ENCODE data around the gene RBAK.
"Not testable (repeated sequence)": the region's sequence is repeated elsewhere in the genome, so short reads cannot be mapped to it uniquely, and the experiment has no call there.

The RBAK gene

GRCh38 chr7:5017626-5018025 is 28.0 kb upstream of the RBAK start:
- not testable (repeated sequence) for H3K4me1 ChIP-seq (ENCODE audit: control insufficient read depth, insufficient read depth, low read length, poor library complexity, severe bottlenecking); H3K27ac ChIP-seq (ENCODE audit: insufficient read depth, low read length, poor library complexity, severe bottlenecking); H3K4me3 ChIP-seq (ENCODE audit: insufficient read depth, low read depth, low read length, poor library complexity, severe bottlenecking); H3K36me3 ChIP-seq (ENCODE audit: control insufficient read depth, insufficient read depth, low read length); H3K9me3 ChIP-seq (ENCODE audit: control insufficient read depth, low read length); DNase-seq; H3K27me3 ChIP-seq (replicated peaks; ENCODE audit: control insufficient read depth, insufficient read depth, low read length, poor library complexity, severe bottlenecking)

DNA sequence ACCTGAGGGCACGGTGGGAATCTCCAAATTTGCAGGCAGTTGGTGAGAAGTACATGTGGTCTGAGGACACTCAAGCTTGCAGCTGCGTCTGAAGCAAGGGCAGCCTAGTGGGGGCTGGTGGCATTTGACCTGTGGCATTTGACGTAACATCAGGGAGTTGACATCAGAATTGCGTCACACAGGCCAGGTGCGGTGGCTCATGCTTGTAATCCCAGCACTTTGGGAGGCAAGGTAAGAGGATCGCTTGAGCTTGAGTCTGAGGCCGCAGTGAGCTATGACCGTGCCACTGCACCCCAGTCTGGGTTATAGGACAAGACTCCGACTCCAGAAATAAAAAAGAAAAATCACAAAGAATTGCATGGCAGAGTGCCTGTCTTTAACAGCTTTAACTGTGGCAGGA is 25.6 kb upstream of the RBAK start:
- DNase-seq: no peak
- no peak overlapping the region for H3K27ac ChIP-seq (ENCODE audit: insufficient read depth, low read length, poor library complexity, severe bottlenecking)
- no peaks in the 10 kb centered on the region for H3K9me3 ChIP-seq (ENCODE audit: control insufficient read depth, low read length)
- no peaks in the 10 kb centered on the region for H3K27me3 ChIP-seq (replicated peaks; ENCODE audit: control insufficient read depth, insufficient read depth, low read length, poor library complexity, severe bottlenecking)
- H3K36me3 ChIP-seq (ENCODE audit: control insufficient read depth, insufficient read depth, low read length): no peaks in the 10 kb centered on the region
- no peaks in the 10 kb centered on the region for H3K4me1 ChIP-seq (ENCODE audit: control insufficient read depth, insufficient read depth, low read length, poor library complexity, severe bottlenecking)
- no peak overlapping the region for H3K4me3 ChIP-seq (ENCODE audit: insufficient read depth, low read depth, low read length, poor library complexity, severe bottlenecking)

DNA sequence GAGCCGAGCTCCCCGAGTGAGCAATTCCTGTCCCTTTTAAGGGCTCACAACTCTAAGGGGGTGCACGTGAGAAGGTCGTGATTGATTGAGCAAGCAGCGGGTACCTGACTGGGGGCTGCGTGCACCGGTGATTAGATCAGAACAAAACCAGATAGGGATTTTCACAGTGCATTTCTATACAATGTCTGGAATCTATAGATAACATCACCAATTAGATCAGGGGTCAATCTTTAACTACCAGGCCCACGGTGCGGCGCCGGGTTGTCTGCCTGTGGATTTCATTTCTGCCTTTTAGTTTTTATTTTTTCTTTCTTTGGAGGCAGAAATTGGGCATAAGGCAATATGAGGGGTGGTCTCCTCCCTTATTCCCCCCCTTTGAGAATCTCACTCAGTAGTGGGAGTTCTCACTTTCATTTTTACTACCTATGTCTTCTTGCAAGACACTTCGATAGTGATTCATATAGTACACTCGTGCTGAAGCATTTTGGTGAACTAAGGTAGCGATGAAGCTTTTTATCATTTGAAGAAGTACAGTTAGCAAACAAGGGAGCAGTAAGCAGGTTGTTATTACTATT is 24.6 kb upstream of the RBAK start:
- not testable (repeated sequence) for H3K9me3 ChIP-seq (ENCODE audit: control insufficient read depth, low read length); H3K4me3 ChIP-seq (ENCODE audit: insufficient read depth, low read depth, low read length, poor library complexity, severe bottlenecking); DNase-seq

GRCh38 chr7:5023626-5024025 is 22.0 kb upstream of the RBAK start:
- H3K27me3 ChIP-seq (replicated peaks; ENCODE audit: control insufficient read depth, insufficient read depth, low read length, poor library complexity, severe bottlenecking); H3K4me1 ChIP-seq (ENCODE audit: control insufficient read depth, insufficient read depth, low read length, poor library complexity, severe bottlenecking); H3K4me3 ChIP-seq (ENCODE audit: insufficient read depth, low read depth, low read length, poor library complexity, severe bottlenecking); DNase-seq; H3K36me3 ChIP-seq (ENCODE audit: control insufficient read depth, insufficient read depth, low read length); H3K9me3 ChIP-seq (ENCODE audit: control insufficient read depth, low read length); H3K27ac ChIP-seq (ENCODE audit: insufficient read depth, low read length, poor library complexity, severe bottlenecking): not testable (repeated sequence)

More for the DNA sequence above, 24.6 kb upstream of the RBAK start:
- not testable (repeated sequence) for H3K27me3 ChIP-seq (replicated peaks; ENCODE audit: control insufficient read depth, insufficient read depth, low read length, poor library complexity, severe bottlenecking); H3K36me3 ChIP-seq (ENCODE audit: control insufficient read depth, insufficient read depth, low read length); H3K27ac ChIP-seq (ENCODE audit: insufficient read depth, low read length, poor library complexity, severe bottlenecking); H3K4me1 ChIP-seq (ENCODE audit: control insufficient read depth, insufficient read depth, low read length, poor library complexity, severe bottlenecking)

DNA sequence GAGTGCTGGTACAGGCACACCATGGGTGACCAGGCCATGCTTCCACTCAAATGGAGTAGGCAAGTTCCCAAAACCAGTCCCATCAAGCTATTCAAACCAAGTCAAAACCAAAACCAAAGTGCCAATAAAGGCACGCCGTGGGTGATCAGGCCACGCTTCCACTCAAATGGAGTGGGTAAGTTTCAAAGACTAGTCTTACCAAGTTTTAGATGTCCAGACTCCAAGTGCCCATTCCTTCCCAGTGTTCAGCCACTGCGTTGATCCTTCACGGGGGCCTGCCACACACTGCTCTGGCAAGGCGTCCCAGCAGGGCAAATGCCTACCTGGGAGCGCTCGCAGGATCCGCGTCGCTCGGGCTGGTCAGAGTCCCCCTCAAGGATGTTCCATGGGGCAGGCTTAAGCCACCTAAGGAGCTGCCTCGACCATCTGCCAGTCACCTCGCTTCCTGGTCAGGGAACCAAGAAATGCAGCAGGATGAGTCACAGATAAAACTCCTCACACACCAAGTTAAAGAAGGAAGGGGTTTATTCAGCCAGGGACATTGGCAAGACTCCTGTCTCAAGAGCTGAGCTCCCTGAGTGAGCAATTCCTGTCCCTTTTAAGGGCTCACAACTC is 17.8 kb upstream of the RBAK start:
- H3K27ac ChIP-seq (ENCODE audit: insufficient read depth, low read length, poor library complexity, severe bottlenecking); H3K4me1 ChIP-seq (ENCODE audit: control insufficient read depth, insufficient read depth, low read length, poor library complexity, severe bottlenecking); H3K9me3 ChIP-seq (ENCODE audit: control insufficient read depth, low read length); H3K4me3 ChIP-seq (ENCODE audit: insufficient read depth, low read depth, low read length, poor library complexity, severe bottlenecking); DNase-seq; H3K36me3 ChIP-seq (ENCODE audit: control insufficient read depth, insufficient read depth, low read length); H3K27me3 ChIP-seq (replicated peaks; ENCODE audit: control insufficient read depth, insufficient read depth, low read length, poor library complexity, severe bottlenecking): not testable (repeated sequence)

- H3K27ac ChIP-seq (ENCODE audit: insufficient read depth, low read length, poor library complexity, severe bottlenecking); H3K9me3 ChIP-seq (ENCODE audit: control insufficient read depth, low read length); H3K27me3 ChIP-seq (replicated peaks; ENCODE audit: control insufficient read depth, insufficient read depth, low read length, poor library complexity, severe bottlenecking); H3K4me1 ChIP-seq (ENCODE audit: control insufficient read depth, insufficient read depth, low read length, poor library complexity, severe bottlenecking); H3K36me3 ChIP-seq (ENCODE audit: control insufficient read depth, insufficient read depth, low read length); H3K4me3 ChIP-seq (ENCODE audit: insufficient read depth, low read depth, low read length, poor library complexity, severe bottlenecking); DNase-seq: not testable (repeated sequence)
Observed at GRCh38 chr7:5033186-5033585, 12.5 kb upstream of the RBAK start.

DNA sequence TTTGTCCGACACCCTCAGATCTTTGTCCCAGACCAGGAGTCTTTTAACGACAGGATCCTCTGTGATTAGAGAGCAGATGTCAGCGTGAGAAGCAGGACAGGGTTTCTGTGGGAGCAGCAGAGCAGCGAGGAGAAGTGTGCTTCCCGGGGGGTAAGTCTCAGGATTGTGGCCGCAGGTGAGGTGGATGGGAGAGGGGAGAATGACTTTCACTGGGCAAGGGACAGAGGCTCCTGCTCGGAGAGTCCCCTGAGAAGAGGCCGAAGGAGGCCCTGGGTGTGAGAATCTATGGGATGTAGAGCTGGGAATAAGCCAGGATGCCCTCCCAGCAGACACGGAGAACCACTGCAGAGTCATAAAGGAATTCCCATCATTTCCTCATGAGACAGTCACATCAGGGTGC is 10.4 kb upstream of the RBAK start:
- no peak overlapping the region for H3K4me3 ChIP-seq (ENCODE audit: insufficient read depth, low read depth, low read length, poor library complexity, severe bottlenecking)

DNA sequence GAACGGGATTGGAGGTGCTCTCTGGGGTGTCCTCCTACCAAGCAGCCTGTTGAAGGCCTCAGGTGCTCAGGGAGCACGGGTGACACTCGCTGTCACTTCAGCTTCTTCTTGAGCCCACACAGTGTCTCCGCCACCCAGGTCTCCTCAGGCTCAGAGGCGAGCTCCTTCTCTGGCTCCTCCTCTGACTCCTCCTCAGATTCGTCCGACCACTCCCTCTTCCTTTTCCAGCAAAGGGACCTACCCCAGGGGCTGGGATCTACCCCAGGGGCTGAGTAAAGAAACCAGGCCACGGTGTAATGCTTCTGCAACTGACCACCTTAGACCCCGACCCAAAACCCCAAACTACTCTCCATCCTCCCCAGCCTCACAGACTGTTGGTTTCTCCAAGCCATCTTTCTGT is 9.2 kb upstream of the RBAK start:
- H3K9me3 ChIP-seq (ENCODE audit: control insufficient read depth, low read length): no peaks in the 10 kb centered on the region
- no peaks in the 10 kb centered on the region for H3K27me3 ChIP-seq (replicated peaks; ENCODE audit: control insufficient read depth, insufficient read depth, low read length, poor library complexity, severe bottlenecking)
- no peaks in the 10 kb centered on the region for H3K4me1 ChIP-seq (ENCODE audit: control insufficient read depth, insufficient read depth, low read length, poor library complexity, severe bottlenecking)
- no peaks in the 10 kb centered on the region for H3K36me3 ChIP-seq (ENCODE audit: control insufficient read depth, insufficient read depth, low read length)
- no peak for DNase-seq
- no peak overlapping the region for H3K4me3 ChIP-seq (ENCODE audit: insufficient read depth, low read depth, low read length, poor library complexity, severe bottlenecking)
- H3K27ac ChIP-seq (ENCODE audit: insufficient read depth, low read length, poor library complexity, severe bottlenecking): no peak overlapping the region

More for the DNA sequence above, 10.4 kb upstream of the RBAK start:
- DNase-seq: no peak
- Histone ChIP-seq H3K36me3 (ENCODE audit: control insufficient read depth, insufficient read depth, low read length) (no peaks in the 10 kb centered on the region), H3K4me1 (ENCODE audit: control insufficient read depth, insufficient read depth, low read length, poor library complexity, severe bottlenecking) (no peaks in the 10 kb centered on the region), H3K9me3 (ENCODE audit: control insufficient read depth, low read length) (no peaks in the 10 kb centered on the region), H3K27me3 (replicated peaks; ENCODE audit: control insufficient read depth, insufficient read depth, low read length, poor library complexity, severe bottlenecking) (no peaks in the 10 kb centered on the region), H3K27ac (ENCODE audit: insufficient read depth, low read length, poor library complexity, severe bottlenecking) (no peak overlapping the region)

DNA sequence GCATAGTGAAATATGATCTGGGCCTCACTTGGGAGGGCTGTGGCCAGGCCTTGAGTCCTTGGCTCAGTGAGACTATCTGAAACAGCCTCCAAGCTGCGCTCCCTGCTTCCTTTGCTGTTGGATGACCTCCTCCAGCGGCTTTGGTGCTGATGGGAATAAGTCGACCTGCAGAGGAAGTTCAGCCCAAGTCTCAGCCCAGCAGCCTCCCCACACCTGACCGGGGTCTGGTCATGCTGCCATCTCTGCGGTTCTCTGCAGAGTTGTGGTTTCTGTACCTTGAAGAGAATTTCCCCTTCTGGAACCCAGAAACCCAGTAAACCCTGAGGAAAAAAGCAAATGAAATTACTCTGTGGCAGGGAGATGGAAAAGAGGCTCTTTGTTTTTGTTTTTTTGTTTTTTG is 4.6 kb upstream of the RBAK start:
- no peak overlapping the region for H3K27ac ChIP-seq (ENCODE audit: insufficient read depth, low read length, poor library complexity, severe bottlenecking)
- H3K36me3 ChIP-seq (ENCODE audit: control insufficient read depth, insufficient read depth, low read length): no peaks in the 10 kb centered on the region
- no peak for DNase-seq
- no peaks in the 10 kb centered on the region for H3K4me1 ChIP-seq (ENCODE audit: control insufficient read depth, insufficient read depth, low read length, poor library complexity, severe bottlenecking)
- H3K9me3 ChIP-seq (ENCODE audit: control insufficient read depth, low read length): no peaks in the 10 kb centered on the region
- no peaks in the 10 kb centered on the region for H3K27me3 ChIP-seq (replicated peaks; ENCODE audit: control insufficient read depth, insufficient read depth, low read length, poor library complexity, severe bottlenecking)
- no peak overlapping the region for H3K4me3 ChIP-seq (ENCODE audit: insufficient read depth, low read depth, low read length, poor library complexity, severe bottlenecking)

DNA sequence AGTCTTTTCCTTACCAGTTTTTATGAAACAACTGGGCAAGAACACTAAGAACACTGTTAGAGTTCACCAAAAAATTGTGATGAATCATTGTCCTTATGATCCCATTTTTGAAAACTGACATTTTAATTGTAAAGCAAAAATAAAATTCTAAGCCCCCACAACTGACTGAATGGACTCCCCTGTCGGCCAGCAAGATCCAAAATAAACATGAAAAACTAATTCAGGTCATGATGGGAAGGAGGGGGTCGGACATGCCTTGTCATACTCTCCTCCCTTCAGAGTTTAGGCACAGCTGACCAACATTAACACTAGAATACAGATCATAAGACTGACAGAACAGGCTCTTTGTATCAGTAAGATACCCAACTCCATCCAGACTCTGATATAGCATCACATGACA is 2.0 kb upstream of the RBAK start:
- Histone ChIP-seq H3K27ac (ENCODE audit: insufficient read depth, low read length, poor library complexity, severe bottlenecking) (no peak overlapping the region), H3K9me3 (ENCODE audit: control insufficient read depth, low read length) (no peaks in the 10 kb centered on the region), H3K4me1 (ENCODE audit: control insufficient read depth, insufficient read depth, low read length, poor library complexity, severe bottlenecking) (no peaks in the 10 kb centered on the region), H3K36me3 (ENCODE audit: control insufficient read depth, insufficient read depth, low read length) (no peaks in the 10 kb centered on the region), H3K27me3 (replicated peaks; ENCODE audit: control insufficient read depth, insufficient read depth, low read length, poor library complexity, severe bottlenecking) (no peaks in the 10 kb centered on the region), H3K4me3 (ENCODE audit: insufficient read depth, low read depth, low read length, poor library complexity, severe bottlenecking) (no peak overlapping the region)
- DNase-seq: no peak

Data from effector memory CD4-positive, alpha-beta T cell (primary cell).